Activated CD4-positive, CD25-positive, alpha-beta regulatory T cell (primary cell): ENCODE measurements around the gene MID1.

Source experiments
- DNase-seq, 4 experiments: peaks; one replicate each; lab custom pipeline; 2025; lab: John Stamatoyannopoulos, UW

Gene MID1

GRCh38 chrX:10576777-10577447 lies 43.5 kb downstream of the MID1 start:
- DNase-seq = no peak

GRCh38 chrX:10576186-10576585 lies 44.2 kb downstream of the MID1 start:
- no peak for DNase-seq

- DNase-seq = no peak
Observed at GRCh38 chrX:10574663-10575062, 45.7 kb downstream of the MID1 start.

- DNase-seq = no peak
Observed at GRCh38 chrX:10571260-10571659, 49.1 kb downstream of the MID1 start.

- DNase-seq = no peak
Observed at GRCh38 chrX:10570601-10571000, 49.8 kb downstream of the MID1 start.

- no peak for DNase-seq
Observed at GRCh38 chrX:10569946-10570345, 50.4 kb downstream of the MID1 start.

GRCh38 chrX:10568428-10568827 lies 52.0 kb downstream of the MID1 start:
- DNase-seq = no peak

- no peak for DNase-seq
Observed at GRCh38 chrX:10567136-10567535, 53.2 kb downstream of the MID1 start.

GRCh38 chrX:10566716-10567097 lies 53.7 kb downstream of the MID1 start:
- no peak for DNase-seq

GRCh38 chrX:10564484-10564883 lies 55.9 kb downstream of the MID1 start:
- DNase-seq = no peak

- no peak for DNase-seq
Observed at GRCh38 chrX:10557166-10557565, 63.2 kb downstream of the MID1 start.

GRCh38 chrX:10556405-10556804 lies 64.0 kb downstream of the MID1 start:
- no peak for DNase-seq

- DNase-seq = no peak
Observed at GRCh38 chrX:10555846-10556245, 64.5 kb downstream of the MID1 start.

GRCh38 chrX:10554612-10555270 lies 65.6 kb downstream of the MID1 start:
- no peak for DNase-seq

- no peak for DNase-seq
Observed at GRCh38 chrX:10549280-10549679, 71.1 kb downstream of the MID1 start.

- DNase-seq = no peak
Observed at GRCh38 chrX:10548688-10549087, 71.7 kb downstream of the MID1 start.

- DNase-seq = no peak
Observed at GRCh38 chrX:10545882-10546281, 74.5 kb downstream of the MID1 start.

- no peak for DNase-seq
Observed at GRCh38 chrX:10542586-10542985, 77.8 kb downstream of the MID1 start.

GRCh38 chrX:10538831-10539230 lies 81.6 kb downstream of the MID1 start:
- DNase-seq = no peak

- no peak for DNase-seq
Observed at GRCh38 chrX:10537308-10537707, 83.1 kb downstream of the MID1 start.

- DNase-seq = no peak
Observed at GRCh38 chrX:10536744-10537143, 83.6 kb downstream of the MID1 start.

- no peak for DNase-seq
Observed at GRCh38 chrX:10534611-10535010, 85.8 kb downstream of the MID1 start.

GRCh38 chrX:10533696-10534365 lies 86.6 kb downstream of the MID1 start:
- DNase-seq = no peak
